ENCODE measurements around the gene MRC1.

- TF ChIP-seq CTCF (IDR thresholded peaks at IDR 0.05; ENCODE audit: control extremely low read depth in 1 of 3, insufficient read depth in 1 of 3, low read depth in 1 of 3, low read length in 3 of 3) (no peak), TCF12 (IDR thresholded peaks at IDR 0.05; ENCODE audit: low read depth, low read length) (no peak), MAFK (IDR thresholded peaks at IDR 0.05; ENCODE audit: low read depth, low read length) (no peak), GTF2F1 (IDR thresholded peaks at IDR 0.05; ENCODE audit: borderline replicate concordance, low read depth, low read length) (no peak), BCL11A (IDR thresholded peaks at IDR 0.05; ENCODE audit: low read depth in 2 of 2, low read length in 2 of 2) (no peak), POLR2A (IDR thresholded peaks at IDR 0.05; ENCODE audit: control extremely low read depth in 1 of 2, low read depth in 2 of 2, low read length in 2 of 2) (no peak), SP1 (IDR thresholded peaks at IDR 0.05; ENCODE audit: low read depth, low read length) (no peak)
- TF ChIP-seq, protein P1, sequence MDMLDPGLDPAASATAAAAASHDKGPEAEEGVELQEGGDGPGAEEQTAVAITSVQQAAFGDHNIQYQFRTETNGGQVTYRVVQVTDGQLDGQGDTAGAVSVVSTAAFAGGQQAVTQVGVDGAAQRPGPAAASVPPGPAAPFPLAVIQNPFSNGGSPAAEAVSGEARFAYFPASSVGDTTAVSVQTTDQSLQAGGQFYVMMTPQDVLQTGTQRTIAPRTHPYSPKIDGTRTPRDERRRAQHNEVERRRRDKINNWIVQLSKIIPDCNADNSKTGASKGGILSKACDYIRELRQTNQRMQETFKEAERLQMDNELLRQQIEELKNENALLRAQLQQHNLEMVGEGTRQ (IDR thresholded peaks at IDR 0.05; ENCODE audit: low read length): no peak
- TF ChIP-seq, protein P2, sequence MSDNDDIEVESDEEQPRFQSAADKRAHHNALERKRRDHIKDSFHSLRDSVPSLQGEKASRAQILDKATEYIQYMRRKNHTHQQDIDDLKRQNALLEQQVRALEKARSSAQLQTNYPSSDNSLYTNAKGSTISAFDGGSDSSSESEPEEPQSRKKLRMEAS (IDR thresholded peaks at IDR 0.05): no peak
These were observed 40.2 kb upstream of the MRC1 start for GRCh38 chr10:17768957-17769356.
